GM21381 (cell line): Measurements from ENCODE around the gene CBFB.

Source experiments
- ATAC-seq: cut with Tn5 transposase; IDR thresholded peaks from one replicate; pipeline ENCODE4 v1.9.1; 2021; ENCODE audit warnings: mild to moderate bottlenecking, moderate library complexity; ENCODE audit not compliant: unreplicated experiment

The CBFB gene

GRCh38 chr16:67091906-67092566 lies 63.1 kb downstream of the CBFB start:
- ATAC-seq = no peak

GRCh38 chr16:67093098-67093726 lies 64.3 kb downstream of the CBFB start:
- ATAC-seq = no peak

- ATAC-seq = no peak
Measured at GRCh38 chr16:67098599-67098998, 69.7 kb downstream of the CBFB start.

GRCh38 chr16:67100569-67101310 lies 71.8 kb downstream of the CBFB start:
- no peak for ATAC-seq

- ATAC-seq = no peak
Measured at GRCh38 chr16:67101311-67102082, 72.5 kb downstream of the CBFB start.

GRCh38 chr16:67104061-67104460 lies 75.1 kb downstream of the CBFB start:
- no peak for ATAC-seq

GRCh38 chr16:67104845-67105244 lies 75.9 kb downstream of the CBFB start:
- ATAC-seq = no peak

- no peak for ATAC-seq
Measured at GRCh38 chr16:67105246-67105645, 76.3 kb downstream of the CBFB start.

GRCh38 chr16:67105881-67106280 lies 76.9 kb downstream of the CBFB start:
- ATAC-seq = no peak

GRCh38 chr16:67108489-67108888 lies 79.5 kb downstream of the CBFB start:
- ATAC-seq = no peak

GRCh38 chr16:67108931-67109406 lies 80.0 kb downstream of the CBFB start:
- no peak for ATAC-seq

- peak; percentile 86 for ATAC-seq
Measured at GRCh38 chr16:67109407-67110135, 80.6 kb downstream of the CBFB start, which contains the start of gene PHAF1. Gene PHAF1 (plus strand): TSS chr16:67109941. CDS start chr16:67110176, 235 bp downstream.

- ATAC-seq = no peak
Measured at GRCh38 chr16:67111951-67112444, 83.0 kb downstream of the CBFB start.

- no peak for ATAC-seq
Measured at GRCh38 chr16:67112591-67113399, 83.8 kb downstream of the CBFB start.

GRCh38 chr16:67114793-67115192 lies 85.8 kb downstream of the CBFB start:
- no peak for ATAC-seq

- no peak for ATAC-seq
Measured at GRCh38 chr16:67115639-67116038, 86.7 kb downstream of the CBFB start.

GRCh38 chr16:67116388-67117311 lies 87.7 kb downstream of the CBFB start:
- no peak for ATAC-seq

GRCh38 chr16:67117716-67118115 lies 88.8 kb downstream of the CBFB start:
- ATAC-seq = no peak
